Inflammatory macrophage treated with lipopolysaccharide for 4 hours (primary cell): Measurements from ENCODE around the gene ZNF782.
A peak's percentile ranks its signal among the peaks of the same experiment; 100 is the strongest.
"Not testable (repeated sequence)": the region's sequence is repeated elsewhere in the genome, so short reads cannot be mapped to it uniquely, and the experiment has no call there.

Experiments used
- DNase-seq: peaks from one replicate; pipeline ENCODE4 v3.0.0-alpha.2; 2020

The ZNF782 gene

GRCh38 chr9:96853781-96854650, at the start of gene ZNF782:
TSS of gene ZNF782 (minus strand) at chr9:96854514. CDS start at chr9:96851961, 2,553 bp downstream.
- peak; percentile 94 for DNase-seq

- not testable (repeated sequence) for DNase-seq
Measured at GRCh38 chr9:96900010-96900409, 45.7 kb upstream of the ZNF782 start.

- no peak for DNase-seq
Measured at GRCh38 chr9:96892131-96892530, 37.8 kb upstream of the ZNF782 start.

- DNase-seq, result no peak
Measured at GRCh38 chr9:96888591-96888990, 34.3 kb upstream of the ZNF782 start.

- no peak for DNase-seq
Measured at GRCh38 chr9:96885424-96885823, 31.1 kb upstream of the ZNF782 start.

GRCh38 chr9:96884443-96884842, 30.1 kb upstream of the ZNF782 start:
- DNase-seq, result peak; percentile 30

- DNase-seq, result peak; percentile 38
Measured at GRCh38 chr9:96883922-96884321, 29.6 kb upstream of the ZNF782 start.

GRCh38 chr9:96877269-96877668, 23.0 kb upstream of the ZNF782 start:
- no peak for DNase-seq

GRCh38 chr9:96875461-96876142, 21.3 kb upstream of the ZNF782 start:
- peak; percentile 19 for DNase-seq

- no peak for DNase-seq
Measured at GRCh38 chr9:96874947-96875460, 20.7 kb upstream of the ZNF782 start.

GRCh38 chr9:96874201-96874785, 20.0 kb upstream of the ZNF782 start:
- DNase-seq, result no peak

GRCh38 chr9:96871176-96871575, 16.9 kb upstream of the ZNF782 start:
- no peak for DNase-seq

- DNase-seq, result no peak
Measured at GRCh38 chr9:96868709-96869108, 14.4 kb upstream of the ZNF782 start.

- no peak for DNase-seq
Measured at GRCh38 chr9:96867079-96867804, 12.9 kb upstream of the ZNF782 start.

- not testable (repeated sequence) for DNase-seq
Measured at GRCh38 chr9:96865240-96865639, 10.9 kb upstream of the ZNF782 start.

- no peak for DNase-seq
Measured at GRCh38 chr9:96859461-96860198, 5.3 kb upstream of the ZNF782 start.

- no peak for DNase-seq
Measured at GRCh38 chr9:96858670-96859069, 4.4 kb upstream of the ZNF782 start.

GRCh38 chr9:96858018-96858573, 3.8 kb upstream of the ZNF782 start:
- DNase-seq, result no peak

GRCh38 chr9:96856363-96857286, 2.3 kb upstream of the ZNF782 start:
- peak; percentile 70 for DNase-seq

GRCh38 chr9:96854651-96855273, 448 bp upstream of the ZNF782 start:
- no peak for DNase-seq
